Panc1 (cell line): Measurements from ENCODE around the gene PLXNB1.
"Not testable (repeated sequence)": the region's sequence is repeated elsewhere in the genome, so short reads cannot be mapped to it uniquely, and the experiment has no call there.

Source experiments
- CTCF ChIP-seq: fragments of 450-650 bp; IDR thresholded peaks from 2 replicates; pipeline ENCODE4 v1.5.1; 2017; ENCODE audit warnings: mild to moderate bottlenecking
- SIN3A ChIP-seq: IDR thresholded peaks from 2 replicates; pipeline ENCODE4 v1.6.1; 2012; ENCODE audit warnings: low read depth, mild to moderate bottlenecking, low read length, moderate library complexity, borderline replicate concordance; ENCODE audit not compliant: insufficient read depth

DNA sequence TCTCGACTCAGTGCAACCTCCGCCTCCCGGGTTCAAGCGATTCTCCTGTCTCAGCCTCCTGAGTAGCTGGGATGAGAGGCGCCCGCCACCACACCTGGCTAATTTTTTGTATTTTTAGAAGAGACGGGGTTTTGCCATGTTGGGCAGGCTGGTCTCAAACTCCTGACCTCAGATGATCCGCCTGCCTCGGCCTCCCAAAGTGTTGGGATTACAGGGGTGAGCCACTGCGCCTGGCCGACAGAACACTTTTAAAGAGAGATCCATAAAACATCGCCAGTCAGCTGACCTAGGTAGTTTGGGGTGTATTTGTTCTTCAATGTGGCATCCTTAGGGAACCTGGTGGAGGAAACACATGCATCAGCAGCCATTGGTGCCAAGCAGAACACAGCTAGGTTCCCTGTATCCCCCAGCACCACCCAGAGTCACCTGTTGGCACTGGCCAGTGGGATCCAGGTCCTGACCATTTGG lies 28.4 kb downstream of the PLXNB1 start:
- TF ChIP-seq CTCF, SIN3A: not testable (repeated sequence)
